GM06990 (cell line): Measurements from ENCODE around the gene SLC35F1.

Experiments
- DNase-seq: peaks from one replicate; pipeline ENCODE4 v3.0.0-alpha.2; 2011; ENCODE audit not compliant: insufficient read length; ENCODE audit errors: extremely low read depth
- H3K27me3 ChIP-seq: replicated peaks from 2 replicates; pipeline ENCODE4 v1.6.0; 2011; ENCODE audit warnings: low read length; ENCODE audit not compliant: control insufficient read depth, insufficient read depth
- H3K36me3 ChIP-seq: 2 replicates; pipeline ENCODE4 v1.5.1; 2011; ENCODE audit warnings: low read length; ENCODE audit not compliant: control insufficient read depth, insufficient read depth
- H3K4me3 ChIP-seq: replicated peaks from 2 replicates; pipeline ENCODE4 v1.5.1; 2011; ENCODE audit warnings: low read depth, mild to moderate bottlenecking, control low read depth, low read length
- CTCF ChIP-seq: IDR thresholded peaks from 2 replicates; pipeline ENCODE4 v1.5.1; 2011; ENCODE audit warnings: low read length, control low read depth, mild to moderate bottlenecking, inconsistent platforms; ENCODE audit not compliant: insufficient read depth, poor library complexity, severe bottlenecking

The SLC35F1 gene

GRCh38 chr6:118147511-118147910, 240.4 kb downstream of the SLC35F1 start:
- no peaks in the 10 kb centered on the region for H3K27me3 ChIP-seq
- TF ChIP-seq CTCF = no peak
- H3K4me3 ChIP-seq = no peak overlapping the region
- DNase-seq = no peak
- no peaks in the 10 kb centered on the region for H3K36me3 ChIP-seq

GRCh38 chr6:118148561-118148960, 241.5 kb downstream of the SLC35F1 start:
- DNase-seq = no peak
- no peaks in the 10 kb centered on the region for H3K36me3 ChIP-seq
- H3K27me3 ChIP-seq = no peaks in the 10 kb centered on the region
- no peak overlapping the region for H3K4me3 ChIP-seq
- no peak for TF ChIP-seq CTCF

GRCh38 chr6:118152524-118152923, 245.5 kb downstream of the SLC35F1 start:
- no peak for TF ChIP-seq CTCF

GRCh38 chr6:118161343-118161742, 254.3 kb downstream of the SLC35F1 start:
- Histone ChIP-seq H3K36me3 (no peaks in the 10 kb centered on the region), H3K27me3 (no peaks in the 10 kb centered on the region), H3K4me3 (no peak overlapping the region)
- no peak for DNase-seq
- no peak for TF ChIP-seq CTCF

More at GRCh38 chr6:118152524-118152923, 245.5 kb downstream of the SLC35F1 start:
- Histone ChIP-seq H3K36me3 (no peaks in the 10 kb centered on the region), H3K27me3 (no peaks in the 10 kb centered on the region), H3K4me3 (no peak overlapping the region)
- no peak for DNase-seq

- DNase-seq = no peak
- Histone ChIP-seq H3K27me3 (no peaks in the 10 kb centered on the region), H3K4me3 (no peak overlapping the region), H3K36me3 (no peaks in the 10 kb centered on the region)
- TF ChIP-seq CTCF = no peak
Observed at GRCh38 chr6:118163542-118163941, 256.5 kb downstream of the SLC35F1 start.

GRCh38 chr6:118165500-118165899, 258.4 kb downstream of the SLC35F1 start:
- Histone ChIP-seq H3K36me3 (no peaks in the 10 kb centered on the region), H3K27me3 (no peaks in the 10 kb centered on the region), H3K4me3 (no peak overlapping the region)
- DNase-seq = no peak
- TF ChIP-seq CTCF = no peak
